ENCODE data around the gene ST7.

ST7 gene

GRCh38 chr7:117019786-117020590 lies 66.7 kb downstream of the ST7 start:
- peak; percentile 50 to 73 for DNase-seq
- intact Hi-C loops (cut with DNase I; ENCODE audit: low total_unique reads): loop anchor here (10.0 kb wide), 1 partner anchor 65 kb away; no protein-coding TSS in a partner anchor

GRCh38 chr7:117020591-117020973 lies 67.3 kb downstream of the ST7 start:
- H3K27ac ChIP-seq: peak overlapping the region; percentile 77 to 83
- no peak for TF ChIP-seq CTCF (IDR thresholded peaks at IDR 0.05)
- H3K4me1 ChIP-seq: peaks cover 0 to 75% (median 14%) of the 10 kb centered on the region in 4 donors
- H3K4me3 ChIP-seq: peak overlapping the region; percentile 50 to 54
- DNase-seq: no peak
- intact Hi-C loops (cut with DNase I; ENCODE audit: low total_unique reads): loop anchor here (10.0 kb wide), 1 partner anchor 64 kb away; no protein-coding TSS in a partner anchor
- no peaks in the 10 kb centered on the region for H3K27me3 ChIP-seq
- no peaks in the 10 kb centered on the region for H3K36me3 ChIP-seq
- H3K9me3 ChIP-seq: no peaks in the 10 kb centered on the region

More at GRCh38 chr7:117019786-117020590, 66.7 kb downstream of the ST7 start:
- H3K36me3 ChIP-seq: no peaks in the 10 kb centered on the region
- peaks cover 0 to 75% (median 16%) of the 10 kb centered on the region in 4 donors for H3K4me1 ChIP-seq
- H3K27me3 ChIP-seq: no peaks in the 10 kb centered on the region
- H3K27ac ChIP-seq: peak overlapping the region; percentile 77 to 83
- TF ChIP-seq CTCF (IDR thresholded peaks at IDR 0.05): no peak
- no peaks in the 10 kb centered on the region for H3K9me3 ChIP-seq
- H3K4me3 ChIP-seq: peak overlapping the region; percentile 50 to 54

- peak overlapping the region; percentile 77 to 83 for H3K27ac ChIP-seq
- H3K36me3 ChIP-seq: no peaks in the 10 kb centered on the region
- intact Hi-C loops (cut with DNase I; ENCODE audit: low total_unique reads): loop anchor here (10.0 kb wide), 1 partner anchor 63 kb away; no protein-coding TSS in a partner anchor
- no peak for DNase-seq
- peak overlapping the region; percentile 50 to 54 for H3K4me3 ChIP-seq
- H3K9me3 ChIP-seq: no peaks in the 10 kb centered on the region
- no peak for TF ChIP-seq CTCF (IDR thresholded peaks at IDR 0.05)
- no peaks in the 10 kb centered on the region for H3K27me3 ChIP-seq
- peaks cover 0 to 75% (median 14%) of the 10 kb centered on the region in 4 donors for H3K4me1 ChIP-seq
These were observed 68.1 kb downstream of the ST7 start for GRCh38 chr7:117021366-117021765.

GRCh38 chr7:117021986-117022385 lies 68.7 kb downstream of the ST7 start:
- Histone ChIP-seq H3K27ac (peak overlapping the region; percentile 77 to 83), H3K9me3 (no peaks in the 10 kb centered on the region), H3K4me1 (peaks cover 0 to 81% (median 14%) of the 10 kb centered on the region in 4 donors), H3K36me3 (no peaks in the 10 kb centered on the region), H3K27me3 (no peaks in the 10 kb centered on the region), H3K4me3 (peak overlapping the region; percentile 50 to 54)
- no peak for DNase-seq
- no peak for TF ChIP-seq CTCF (IDR thresholded peaks at IDR 0.05)
- intact Hi-C loops (cut with DNase I; ENCODE audit: low total_unique reads): loop anchor here (10.0 kb wide), 1 partner anchor 63 kb away; no protein-coding TSS in a partner anchor

GRCh38 chr7:117023325-117023854 lies 70.1 kb downstream of the ST7 start:
- Histone ChIP-seq H3K4me1 (peaks cover 0 to 75% (median 12%) of the 10 kb centered on the region in 4 donors), H3K36me3 (no peaks in the 10 kb centered on the region), H3K9me3 (no peaks in the 10 kb centered on the region), H3K27me3 (no peaks in the 10 kb centered on the region), H3K4me3 (peak overlapping the region; percentile 50 to 54), H3K27ac (peak overlapping the region; percentile 77 to 83)
- DNase-seq: no peak
- TF ChIP-seq CTCF (IDR thresholded peaks at IDR 0.05): no peak
- intact Hi-C loops (cut with DNase I; ENCODE audit: low total_unique reads): loop anchor here (10.0 kb wide), 1 partner anchor 61 kb away; no protein-coding TSS in a partner anchor

Measured in tibial artery (tissue), 4 donors.